HepG2 (cell line): ENCODE measurements around the gene ARL8A. TPM values are rescaled to one million over a fixed set of nuclear protein-coding genes. Genes with fewer than 3 reads are reported as not detected.

Experiments used
- FOXP1 ChIP-seq, 2 experiments: fragments of 450-650 bp in 1 of 2; IDR thresholded peaks; 2 replicates each; pipeline ENCODE4 v1.6.1; 2017 to 2018; ENCODE audit warnings: antibody characterized with exemption in 1 of 2
- ISL2 ChIP-seq: sonication (generic); formaldehyde crosslinking; IDR thresholded peaks from 2 replicates; pipeline ENCODE4 v1.5.0; 2020; ENCODE audit warnings: missing genetic modification reagents
- MXI1 ChIP-seq: IDR thresholded peaks from 3 replicates; pipeline ENCODE4 v1.6.1; 2012; ENCODE audit warnings: low read depth, low read length, inconsistent platforms, borderline replicate concordance
- PHF21A ChIP-seq: sonication (generic); formaldehyde crosslinking; IDR thresholded peaks from 2 replicates; pipeline ENCODE4 v1.5.0; 2020; ENCODE audit warnings: mild to moderate bottlenecking, missing genetic modification reagents
- RARG ChIP-seq: sonication (generic); formaldehyde crosslinking; IDR thresholded peaks from 2 replicates; pipeline ENCODE4 v1.4.0; 2020; ENCODE audit warnings: low read depth, mild to moderate bottlenecking, missing genetic modification reagents
- ZMYM2 ChIP-seq: sonication (generic); formaldehyde crosslinking; IDR thresholded peaks from 2 replicates; pipeline ENCODE4 v1.8.0; 2022; ENCODE audit warnings: mild to moderate bottlenecking, missing genetic modification reagents
- ZNF136 ChIP-seq: sonication (generic); formaldehyde crosslinking; IDR thresholded peaks from 2 replicates; pipeline ENCODE4 v1.8.1; 2022; ENCODE audit warnings: low read depth, mild to moderate bottlenecking, moderate library complexity, missing genetic modification reagents
- ZNF33A ChIP-seq: sonication (generic); formaldehyde crosslinking; IDR thresholded peaks from 2 replicates; pipeline ENCODE4 v1.5.1; 2020; ENCODE audit warnings: missing genetic modification reagents, mild to moderate bottlenecking, moderate library complexity, borderline replicate concordance
- ZNF547 ChIP-seq: sonication (generic); formaldehyde crosslinking; IDR thresholded peaks from 2 replicates; pipeline ENCODE4 v1.5.1; 2020; ENCODE audit warnings: mild to moderate bottlenecking, missing genetic modification reagents
- ZNF577 ChIP-seq: sonication (generic); formaldehyde crosslinking; IDR thresholded peaks from 2 replicates; pipeline ENCODE4 v1.4.0; 2020; ENCODE audit warnings: mild to moderate bottlenecking, low read depth, missing genetic modification reagents, borderline replicate concordance
- ZNF781 ChIP-seq: sonication (generic); formaldehyde crosslinking; IDR thresholded peaks from 2 replicates; pipeline ENCODE4 v1.5.1; 2020; ENCODE audit warnings: borderline replicate concordance, mild to moderate bottlenecking, missing genetic modification reagents; ENCODE audit errors: not compliant biosample characterization
- ZSCAN20 ChIP-seq: sonication (generic); formaldehyde crosslinking; IDR thresholded peaks from 2 replicates; pipeline ENCODE4 v1.4.0; 2020; ENCODE audit warnings: missing genetic modification reagents, mild to moderate bottlenecking, borderline replicate concordance
- polyA plus RNA-seq, 8 experiments: library from polyadenylated mRNA; depleted of rRNA in 3 of 8; stranded (reverse) in 7 of 8; unstranded in 1 of 8; fragments of >200 nt; fragmentation: Illumina TruSeq in 4 of 8; extraction: Trizol in 4 of 8; gene quantifications; 2 replicates each; pipeline versions ENCODE4 v1.2.1 to v1.2.3, GENCODE V29; 2011 to 2016; ENCODE audit warnings: low read depth in 4 of 8, missing spikeins in 1 of 8, mixed read lengths in 1 of 8; ENCODE audit not compliant: insufficient read depth in 1 of 8
- total RNA-seq, 5 experiments: library from RNA; depleted of rRNA; stranded (reverse); fragments of >200 nt; fragmentation: Illumina TruSeq; extraction: Trizol; gene quantifications; 2 replicates each; pipeline ENCODE4 v1.2.3, GENCODE V29; 2016; ENCODE audit warnings: low read depth in 1 of 5
- TF ChIP-seq, protein P1 (sequence below): IDR thresholded peaks from 2 replicates; pipeline ENCODE4 v1.6.1; 2016; ENCODE audit warnings: missing compliant biosample characterization, missing genetic modification reagents, borderline replicate concordance
- TF ChIP-seq, protein P2 (sequence below): sonication (generic); formaldehyde crosslinking; IDR thresholded peaks from 2 replicates; pipeline ENCODE4 v1.4.0; 2020; ENCODE audit warnings: mild to moderate bottlenecking, missing genetic modification reagents
- TF ChIP-seq, protein P3 (sequence below): IDR thresholded peaks from 2 replicates; pipeline ENCODE4 v1.6.1; 2016; ENCODE audit warnings: low read depth, control low read depth
- TF ChIP-seq, protein P4 (sequence below): IDR thresholded peaks from 2 replicates; pipeline ENCODE4 v1.6.1; 2012; ENCODE audit warnings: low read depth, low read length, improper control_type of control experiment
- TF ChIP-seq, protein P5 (sequence below), 2 experiments: sonication (generic) in 1 of 2; formaldehyde crosslinking in 1 of 2; IDR thresholded peaks; 2 replicates each; pipeline versions ENCODE4 v1.4.0 to v1.6.1; 2018 to 2020; ENCODE audit warnings: missing genetic modification reagents in 2 of 2, borderline replicate concordance in 1 of 2, low read depth in 1 of 2, mild to moderate bottlenecking in 1 of 2, missing biosample characterization in 1 of 2

Gene ARL8A
- total and polyA plus RNA-seq, 2 of the 13 experiments (the other 11 are each of a cell fraction or from before 2014, with no cell fraction given) = 2.7 to 23.4 TPM

DNA sequence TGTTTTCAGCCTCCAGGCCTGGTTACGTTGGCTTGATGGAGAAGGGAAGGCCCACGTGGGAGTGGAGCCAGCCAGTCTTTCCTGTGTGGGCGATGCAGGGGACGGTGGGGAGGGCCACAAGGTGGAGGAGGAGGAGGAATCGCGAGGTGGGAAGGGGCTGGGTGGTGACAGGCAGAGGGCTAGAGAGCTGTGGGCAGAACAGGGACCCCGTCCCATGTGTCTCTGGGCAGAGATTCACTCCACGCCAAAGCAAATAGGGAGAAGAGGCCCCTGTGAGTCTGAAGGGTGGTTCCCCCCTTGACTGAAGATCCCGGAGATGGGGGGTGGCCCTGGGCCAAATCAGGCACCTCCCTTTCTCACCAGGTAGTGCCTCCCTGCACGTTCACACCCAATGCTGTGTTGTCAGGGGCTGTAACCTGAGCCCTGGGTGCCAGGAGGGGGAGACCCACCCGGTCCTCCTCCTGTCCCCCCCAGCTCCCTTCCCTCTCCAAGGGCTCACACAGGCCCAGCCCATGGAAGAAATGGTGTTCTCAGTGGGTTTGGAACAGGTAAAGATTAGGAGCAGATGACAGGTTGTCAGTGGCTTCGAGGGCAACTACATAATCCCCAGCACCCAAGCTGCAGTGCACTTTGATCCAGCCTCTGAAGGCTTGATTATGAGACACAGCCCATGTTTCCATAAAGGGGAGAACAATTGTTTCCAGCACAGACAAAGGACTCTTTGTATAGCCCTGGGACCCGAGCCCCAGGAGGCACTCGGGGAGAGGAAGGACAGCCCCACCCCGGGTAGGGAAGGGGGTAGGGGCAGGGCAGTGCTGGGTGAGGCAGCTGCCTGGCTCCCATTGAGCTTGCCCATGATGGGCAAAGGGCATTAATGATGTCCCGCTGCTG is 59.5 kb downstream of the ARL8A start (continued):
- 0 out of 2 replicates have a peak, but pooled peaks have one; percentile 1 for TF ChIP-seq ZSCAN20 (CRISPR knock-in tag)
- TF ChIP-seq ZNF547 = 0 out of 2 replicates have a peak, but pooled peaks have one; percentile 33
- no peak for TF ChIP-seq ZNF781 (CRISPR knock-in tag)
- no peak for TF ChIP-seq FOXP1 (IDR thresholded peaks at IDR 0.05)
- peak; percentile 66 for TF ChIP-seq FOXP1 (CRISPR knock-in tag; IDR thresholded peaks at IDR 0.05)
- TF ChIP-seq, protein P1, sequence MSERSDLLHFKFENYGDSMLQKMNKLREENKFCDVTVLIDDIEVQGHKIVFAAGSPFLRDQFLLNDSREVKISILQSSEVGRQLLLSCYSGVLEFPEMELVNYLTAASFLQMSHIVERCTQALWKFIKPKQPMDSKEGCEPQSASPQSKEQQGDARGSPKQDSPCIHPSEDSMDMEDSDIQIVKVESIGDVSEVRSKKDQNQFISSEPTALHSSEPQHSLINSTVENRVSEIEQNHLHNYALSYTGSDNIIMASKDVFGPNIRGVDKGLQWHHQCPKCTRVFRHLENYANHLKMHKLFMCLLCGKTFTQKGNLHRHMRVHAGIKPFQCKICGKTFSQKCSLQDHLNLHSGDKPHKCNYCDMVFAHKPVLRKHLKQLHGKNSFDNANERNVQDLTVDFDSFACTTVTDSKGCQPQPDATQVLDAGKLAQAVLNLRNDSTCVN (CRISPR knock-in tag) = no peak
- TF ChIP-seq ZNF577 (CRISPR knock-in tag) = no peak
- TF ChIP-seq RARG (CRISPR knock-in tag) = 0 out of 2 replicates have a peak, but pooled peaks have one; percentile 23
- TF ChIP-seq ISL2 (CRISPR knock-in tag) = peak; percentile 60; the same call in 1 of the 2 replicates
- peak; percentile 56; the same call in 1 of the 3 replicates for TF ChIP-seq MXI1
- TF ChIP-seq, protein P2, sequence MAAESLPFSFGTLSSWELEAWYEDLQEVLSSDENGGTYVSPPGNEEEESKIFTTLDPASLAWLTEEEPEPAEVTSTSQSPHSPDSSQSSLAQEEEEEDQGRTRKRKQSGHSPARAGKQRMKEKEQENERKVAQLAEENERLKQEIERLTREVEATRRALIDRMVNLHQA (CRISPR knock-in tag) = no peak
- TF ChIP-seq PHF21A = peak; percentile 64; the same call in 1 of the 2 replicates
- TF ChIP-seq ZMYM2 (CRISPR knock-in tag) = 0 out of 2 replicates have a peak, but pooled peaks have one; percentile 31
- TF ChIP-seq, protein P3, sequence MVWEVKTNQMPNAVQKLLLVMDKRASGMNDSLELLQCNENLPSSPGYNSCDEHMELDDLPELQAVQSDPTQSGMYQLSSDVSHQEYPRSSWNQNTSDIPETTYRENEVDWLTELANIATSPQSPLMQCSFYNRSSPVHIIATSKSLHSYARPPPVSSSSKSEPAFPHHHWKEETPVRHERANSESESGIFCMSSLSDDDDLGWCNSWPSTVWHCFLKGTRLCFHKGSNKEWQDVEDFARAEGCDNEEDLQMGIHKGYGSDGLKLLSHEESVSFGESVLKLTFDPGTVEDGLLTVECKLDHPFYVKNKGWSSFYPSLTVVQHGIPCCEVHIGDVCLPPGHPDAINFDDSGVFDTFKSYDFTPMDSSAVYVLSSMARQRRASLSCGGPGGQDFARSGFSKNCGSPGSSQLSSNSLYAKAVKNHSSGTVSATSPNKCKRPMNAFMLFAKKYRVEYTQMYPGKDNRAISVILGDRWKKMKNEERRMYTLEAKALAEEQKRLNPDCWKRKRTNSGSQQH (CRISPR knock-in tag) = no peak
- TF ChIP-seq, protein P4, sequence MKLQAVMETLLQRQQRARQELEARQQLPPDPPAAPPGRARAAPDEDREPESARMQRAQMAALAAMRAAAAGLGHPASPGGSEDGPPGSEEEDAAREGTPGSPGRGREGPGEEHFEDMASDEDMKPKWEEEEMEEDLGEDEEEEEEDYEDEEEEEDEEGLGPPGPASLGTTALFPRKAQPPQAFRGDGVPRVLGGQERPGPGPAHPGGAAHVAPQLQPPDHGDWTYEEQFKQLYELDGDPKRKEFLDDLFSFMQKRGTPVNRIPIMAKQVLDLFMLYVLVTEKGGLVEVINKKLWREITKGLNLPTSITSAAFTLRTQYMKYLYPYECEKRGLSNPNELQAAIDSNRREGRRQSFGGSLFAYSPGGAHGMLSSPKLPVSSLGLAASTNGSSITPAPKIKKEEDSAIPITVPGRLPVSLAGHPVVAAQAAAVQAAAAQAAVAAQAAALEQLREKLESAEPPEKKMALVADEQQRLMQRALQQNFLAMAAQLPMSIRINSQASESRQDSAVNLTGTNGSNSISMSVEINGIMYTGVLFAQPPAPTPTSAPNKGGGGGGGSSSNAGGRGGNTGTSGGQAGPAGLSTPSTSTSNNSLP = peak; percentile 74
- TF ChIP-seq ZNF33A (CRISPR knock-in tag) = no peak
- TF ChIP-seq, protein P5, sequence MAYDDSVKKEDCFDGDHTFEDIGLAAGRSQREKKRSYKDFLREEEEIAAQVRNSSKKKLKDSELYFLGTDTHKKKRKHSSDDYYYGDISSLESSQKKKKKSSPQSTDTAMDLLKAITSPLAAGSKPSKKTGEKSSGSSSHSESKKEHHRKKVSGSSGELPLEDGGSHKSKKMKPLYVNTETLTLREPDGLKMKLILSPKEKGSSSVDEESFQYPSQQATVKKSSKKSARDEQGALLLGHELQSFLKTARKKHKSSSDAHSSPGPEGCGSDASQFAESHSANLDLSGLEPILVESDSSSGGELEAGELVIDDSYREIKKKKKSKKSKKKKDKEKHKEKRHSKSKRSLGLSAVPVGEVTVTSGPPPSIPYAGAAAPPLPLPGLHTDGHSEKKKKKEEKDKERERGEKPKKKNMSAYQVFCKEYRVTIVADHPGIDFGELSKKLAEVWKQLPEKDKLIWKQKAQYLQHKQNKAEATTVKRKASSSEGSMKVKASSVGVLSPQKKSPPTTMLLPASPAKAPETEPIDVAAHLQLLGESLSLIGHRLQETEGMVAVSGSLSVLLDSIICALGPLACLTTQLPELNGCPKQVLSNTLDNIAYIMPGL (CRISPR knock-in tag; IDR thresholded peaks at IDR 0.05; ENCODE audit: borderline replicate concordance in 1 of 2, low read depth in 1 of 2) = peak in 1 of 2 experiments; percentile 43; a peak in 2 of 4 replicates
- TF ChIP-seq ZNF136 (CRISPR knock-in tag) = peak; percentile 62; the same call in 1 of the 2 replicates
